ENCODE data around the gene SPNS2. TPM values are rescaled to one million over a fixed set of nuclear protein-coding genes. Genes with fewer than 3 reads are reported as not detected.

SPNS2 gene
- total and polyA plus RNA-seq, 4 donors = 17.7 to 67.3 (median 41.5) TPM

GRCh38 chr17:4584101-4584916 lies 85.6 kb downstream of the SPNS2 start, which contains the start of gene SMTNL2:
TSS of gene SMTNL2 (plus strand) at chr17:4584529. CDS start at chr17:4584606, 77 bp downstream.
- Histone ChIP-seq H3K27me3 (ENCODE audit: control insufficient read depth, insufficient read depth, low read length) (peaks cover 16% of the 10 kb centered on the region), H3K36me3 (ENCODE audit: control insufficient read depth, insufficient read depth, low read length) (peaks cover 2% of the 10 kb centered on the region)
- peak in 2 of 6 donors; percentile 70 to 75 for DNase-seq (ENCODE audit: low read depth in 4 of 6, low spot score in 6 of 6)

GRCh38 chr17:4584917-4585637 lies 86.4 kb downstream of the SPNS2 start:
- H3K27ac ChIP-seq (ENCODE audit: low read depth, low read length) = no peak overlapping the region
- no peaks in the 10 kb centered on the region for H3K9me3 ChIP-seq (ENCODE audit: control insufficient read depth, insufficient read depth, low read length)
- 4% methylated on average over 52 of the region's 57 CpGs for WGBS (ENCODE audit: insufficient coverage)
- no peak for DNase-seq (ENCODE audit: low read depth in 4 of 6, low spot score in 6 of 6)
- H3K36me3 ChIP-seq (ENCODE audit: control insufficient read depth, insufficient read depth, low read length) = peaks cover 2% of the 10 kb centered on the region
- H3K27me3 ChIP-seq (ENCODE audit: control insufficient read depth, insufficient read depth, low read length) = peaks cover 16% of the 10 kb centered on the region
- peaks cover 18% of the 10 kb centered on the region for H3K4me1 ChIP-seq (ENCODE audit: control insufficient read depth, insufficient read depth, low read length)
- peak overlapping the region; percentile 37 for H3K4me3 ChIP-seq (ENCODE audit: low read depth, low read length)

More at GRCh38 chr17:4584101-4584916, 85.6 kb downstream of the SPNS2 start, which contains the start of gene SMTNL2:
- H3K27ac ChIP-seq (ENCODE audit: low read depth, low read length) = no peak within 1 kb of the TSS
- no peaks in the 10 kb centered on the region for H3K9me3 ChIP-seq (ENCODE audit: control insufficient read depth, insufficient read depth, low read length)
- H3K4me1 ChIP-seq (ENCODE audit: control insufficient read depth, insufficient read depth, low read length) = peaks cover 18% of the 10 kb centered on the region
- H3K4me3 ChIP-seq (ENCODE audit: low read depth, low read length) = peak within 1 kb of the TSS; percentile 62
- WGBS (ENCODE audit: insufficient coverage) = under 1% methylated on average over 100 of the region's 100 CpGs

GRCh38 chr17:4585638-4585994 lies 86.9 kb downstream of the SPNS2 start:
- Histone ChIP-seq H3K4me3 (ENCODE audit: low read depth, low read length) (peak overlapping the region; percentile 37), H3K27me3 (ENCODE audit: control insufficient read depth, insufficient read depth, low read length) (peaks cover 16% of the 10 kb centered on the region), H3K4me1 (ENCODE audit: control insufficient read depth, insufficient read depth, low read length) (peaks cover 18% of the 10 kb centered on the region), H3K9me3 (ENCODE audit: control insufficient read depth, insufficient read depth, low read length) (no peaks in the 10 kb centered on the region), H3K27ac (ENCODE audit: low read depth, low read length) (no peak overlapping the region), H3K36me3 (ENCODE audit: control insufficient read depth, insufficient read depth, low read length) (peaks cover 2% of the 10 kb centered on the region)
- no peak for DNase-seq (ENCODE audit: low read depth in 4 of 6, low spot score in 6 of 6)
- WGBS (ENCODE audit: insufficient coverage) = 60% methylated on average over 7 of the region's 7 CpGs

GRCh38 chr17:4586043-4586442 lies 87.4 kb downstream of the SPNS2 start:
- H3K4me3 ChIP-seq (ENCODE audit: low read depth, low read length) = no peak overlapping the region
- no peaks in the 10 kb centered on the region for H3K9me3 ChIP-seq (ENCODE audit: control insufficient read depth, insufficient read depth, low read length)
- H3K27ac ChIP-seq (ENCODE audit: low read depth, low read length) = no peak overlapping the region
- peaks cover 18% of the 10 kb centered on the region for H3K4me1 ChIP-seq (ENCODE audit: control insufficient read depth, insufficient read depth, low read length)
- no peak for DNase-seq (ENCODE audit: low read depth in 4 of 6, low spot score in 6 of 6)
- H3K27me3 ChIP-seq (ENCODE audit: control insufficient read depth, insufficient read depth, low read length) = peaks cover 16% of the 10 kb centered on the region
- WGBS (ENCODE audit: insufficient coverage) = 83% methylated on average over 8 of the region's 9 CpGs
- peaks cover 2% of the 10 kb centered on the region for H3K36me3 ChIP-seq (ENCODE audit: control insufficient read depth, insufficient read depth, low read length)

GRCh38 chr17:4587195-4587594 lies 88.5 kb downstream of the SPNS2 start:
- H3K36me3 ChIP-seq (ENCODE audit: control insufficient read depth, insufficient read depth, low read length) = peaks cover 2% of the 10 kb centered on the region
- DNase-seq (ENCODE audit: low read depth in 4 of 6, low spot score in 6 of 6) = no peak
- 95% methylated on average over 7 of the region's 7 CpGs for WGBS (ENCODE audit: insufficient coverage)
- peaks cover 24% of the 10 kb centered on the region for H3K4me1 ChIP-seq (ENCODE audit: control insufficient read depth, insufficient read depth, low read length)
- H3K27ac ChIP-seq (ENCODE audit: low read depth, low read length) = no peak overlapping the region
- no peaks in the 10 kb centered on the region for H3K9me3 ChIP-seq (ENCODE audit: control insufficient read depth, insufficient read depth, low read length)
- H3K4me3 ChIP-seq (ENCODE audit: low read depth, low read length) = no peak overlapping the region
- H3K27me3 ChIP-seq (ENCODE audit: control insufficient read depth, insufficient read depth, low read length) = peaks cover 16% of the 10 kb centered on the region

- H3K27me3 ChIP-seq (ENCODE audit: control insufficient read depth, insufficient read depth, low read length) = peaks cover 16% of the 10 kb centered on the region
- peaks cover 26% of the 10 kb centered on the region for H3K4me1 ChIP-seq (ENCODE audit: control insufficient read depth, insufficient read depth, low read length)
- WGBS (ENCODE audit: insufficient coverage) = 75% methylated on average over 4 of the region's 9 CpGs
- H3K27ac ChIP-seq (ENCODE audit: low read depth, low read length) = no peak overlapping the region
- H3K4me3 ChIP-seq (ENCODE audit: low read depth, low read length) = no peak overlapping the region
- H3K36me3 ChIP-seq (ENCODE audit: control insufficient read depth, insufficient read depth, low read length) = peaks cover 5% of the 10 kb centered on the region
- no peak for DNase-seq (ENCODE audit: low read depth in 4 of 6, low spot score in 6 of 6)
- H3K9me3 ChIP-seq (ENCODE audit: control insufficient read depth, insufficient read depth, low read length) = no peaks in the 10 kb centered on the region
These were observed 89.1 kb downstream of the SPNS2 start for GRCh38 chr17:4587803-4588202.

- peaks cover 32% of the 10 kb centered on the region for H3K4me1 ChIP-seq (ENCODE audit: control insufficient read depth, insufficient read depth, low read length)
- no peak for DNase-seq (ENCODE audit: low read depth in 4 of 6, low spot score in 6 of 6)
- no peak overlapping the region for H3K27ac ChIP-seq (ENCODE audit: low read depth, low read length)
- H3K4me3 ChIP-seq (ENCODE audit: low read depth, low read length) = no peak overlapping the region
- peaks cover 7% of the 10 kb centered on the region for H3K36me3 ChIP-seq (ENCODE audit: control insufficient read depth, insufficient read depth, low read length)
- H3K9me3 ChIP-seq (ENCODE audit: control insufficient read depth, insufficient read depth, low read length) = no peaks in the 10 kb centered on the region
- peaks cover 16% of the 10 kb centered on the region for H3K27me3 ChIP-seq (ENCODE audit: control insufficient read depth, insufficient read depth, low read length)
- 73% methylated on average over 10 of the region's 11 CpGs for WGBS (ENCODE audit: insufficient coverage)
These were observed 89.7 kb downstream of the SPNS2 start for GRCh38 chr17:4588391-4588790.

Other genes with a start within 250 kb of the SPNS2 start
- 10 to 100 TPM; 51.5 to 57.6 TPM for gene ANKFY1, start 234.9 kb upstream of the SPNS2 start, total RNA-seq
- gene ANKFY1, start 234.9 kb upstream of the SPNS2 start, polyA plus RNA-seq (ENCODE audit: insufficient read length in 2 of 2) = 10 to 100 TPM; 71.2 to 72.2 TPM
- gene UBE2G1, start 132.2 kb upstream of the SPNS2 start, total RNA-seq = 10 to 100 TPM; 40.3 to 47.7 TPM
- gene UBE2G1, start 132.2 kb upstream of the SPNS2 start, polyA plus RNA-seq (ENCODE audit: insufficient read length in 2 of 2) = 10 to 100 TPM; 70.5 to 73.4 TPM
- gene SPNS3, start 64.9 kb upstream of the SPNS2 start, total RNA-seq = 1 to 10 TPM in 1 of 2 donors, under 1 TPM in 1; 0.83 to 1.3 TPM
- gene SPNS3, start 64.9 kb upstream of the SPNS2 start, polyA plus RNA-seq (ENCODE audit: insufficient read length in 2 of 2) = 1 to 10 TPM; 1.9 to 2.0 TPM
- gene MYBBP1A, start 56.5 kb downstream of the SPNS2 start, total RNA-seq = 10 to 100 TPM; 19.5 to 30.9 TPM
- 10 to 100 TPM; 36.5 to 38.9 TPM for gene MYBBP1A, start 56.5 kb downstream of the SPNS2 start, polyA plus RNA-seq (ENCODE audit: insufficient read length in 2 of 2)
- gene GGT6, start 61.7 kb downstream of the SPNS2 start, total RNA-seq = not detected
- gene GGT6, start 61.7 kb downstream of the SPNS2 start, polyA plus RNA-seq (ENCODE audit: insufficient read length in 2 of 2) = under 1 TPM in 1 of 2 donors, not detected in 1; 0.15 TPM
- gene SMTNL2, start 85.6 kb downstream of the SPNS2 start, total RNA-seq = 10 to 100 TPM in 1 of 2 donors, 1 to 10 TPM in 1; 5.1 to 33.9 TPM
- gene SMTNL2, start 85.6 kb downstream of the SPNS2 start, polyA plus RNA-seq (ENCODE audit: insufficient read length in 2 of 2) = 10 to 100 TPM in 1 of 2 donors, 1 to 10 TPM in 1; 5.8 to 12.8 TPM
- gene ALOX15, start 142.8 kb downstream of the SPNS2 start, total RNA-seq = 10 to 100 TPM in 1 of 2 donors, 1 to 10 TPM in 1; 3.0 to 16.3 TPM
- 10 to 100 TPM in 1 of 2 donors, 1 to 10 TPM in 1; 3.9 to 13.5 TPM for gene ALOX15, start 142.8 kb downstream of the SPNS2 start, polyA plus RNA-seq (ENCODE audit: insufficient read length in 2 of 2)
- gene PELP1, start 205.3 kb downstream of the SPNS2 start, total RNA-seq = 10 to 100 TPM; 20.5 to 22.4 TPM
- 10 to 100 TPM; 60.7 to 70.8 TPM for gene PELP1, start 205.3 kb downstream of the SPNS2 start, polyA plus RNA-seq (ENCODE audit: insufficient read length in 2 of 2)
- 10 to 100 TPM; 21.2 to 33.9 TPM for gene ARRB2, start 211.8 kb downstream of the SPNS2 start, total RNA-seq
- gene ARRB2, start 211.8 kb downstream of the SPNS2 start, polyA plus RNA-seq (ENCODE audit: insufficient read length in 2 of 2) = 100 to 1,000 TPM in 1 of 2 donors, 10 to 100 TPM in 1; 99.0 to 105 TPM
- 10 to 100 TPM in 1 of 2 donors, 1 to 10 TPM in 1; 9.5 to 32.1 TPM for gene MED11, start 232.5 kb downstream of the SPNS2 start, total RNA-seq
- 10 to 100 TPM; 27.3 to 27.4 TPM for gene MED11, start 232.5 kb downstream of the SPNS2 start, polyA plus RNA-seq (ENCODE audit: insufficient read length in 2 of 2)
- gene ZMYND15, start 241.0 kb downstream of the SPNS2 start, total RNA-seq = 1 to 10 TPM in 1 of 2 donors, under 1 TPM in 1; 0.89 to 2.0 TPM
- 1 to 10 TPM; 1.4 to 2.5 TPM for gene ZMYND15, start 241.0 kb downstream of the SPNS2 start, polyA plus RNA-seq (ENCODE audit: insufficient read length in 2 of 2)
- 1 to 10 TPM; 7.5 to 8.0 TPM for gene CXCL16, start 241.0 kb downstream of the SPNS2 start, total RNA-seq
- 10 to 100 TPM; 18.4 to 18.8 TPM for gene CXCL16, start 241.0 kb downstream of the SPNS2 start, polyA plus RNA-seq (ENCODE audit: insufficient read length in 2 of 2)